ENCODE data around the gene SLC7A9.

DNA sequence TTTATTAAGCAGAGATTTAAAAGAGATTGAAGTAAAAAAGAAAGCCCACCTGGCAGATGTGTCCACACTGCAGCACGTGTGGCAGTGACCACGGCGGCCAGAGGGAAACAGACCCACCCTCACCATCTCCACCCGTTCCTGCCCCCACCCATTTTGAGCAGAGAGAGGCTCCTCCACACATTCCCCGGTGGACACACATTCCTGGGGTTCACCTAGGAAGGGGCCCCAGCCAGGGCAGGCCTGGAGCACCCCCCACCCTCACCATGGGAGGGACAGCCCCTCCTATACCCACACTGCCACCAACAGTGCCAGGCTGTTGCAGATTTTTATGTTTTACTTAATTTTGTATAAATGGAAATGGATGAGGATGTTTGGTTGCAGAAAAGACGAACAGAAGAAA lies 54.9 kb downstream of the SLC7A9 start:
- TF ChIP-seq POLR2A (IDR thresholded peaks at IDR 0.05) (no peak), CTCF (IDR thresholded peaks at IDR 0.05 in 4 of 5, conservative IDR thresholded peaks at IDR 0.05 in 1 of 5) (no peak)

Measured in gastrocnemius medialis (tissue), 4 donors.